IPS-11a (cell line): ENCODE measurements around the gene IL1A.

ENCODE experiments used
- H3K4me3 ChIP-seq: one replicate; pipeline ENCODE4 v1.5.1; 2013; ENCODE audit warnings: low read depth, low read length, control low read depth

The IL1A gene

GRCh38 chr2:112728029-112728362, 56.3 kb downstream of the IL1A start:
- H3K4me3 ChIP-seq, result no peak overlapping the region

DNA sequence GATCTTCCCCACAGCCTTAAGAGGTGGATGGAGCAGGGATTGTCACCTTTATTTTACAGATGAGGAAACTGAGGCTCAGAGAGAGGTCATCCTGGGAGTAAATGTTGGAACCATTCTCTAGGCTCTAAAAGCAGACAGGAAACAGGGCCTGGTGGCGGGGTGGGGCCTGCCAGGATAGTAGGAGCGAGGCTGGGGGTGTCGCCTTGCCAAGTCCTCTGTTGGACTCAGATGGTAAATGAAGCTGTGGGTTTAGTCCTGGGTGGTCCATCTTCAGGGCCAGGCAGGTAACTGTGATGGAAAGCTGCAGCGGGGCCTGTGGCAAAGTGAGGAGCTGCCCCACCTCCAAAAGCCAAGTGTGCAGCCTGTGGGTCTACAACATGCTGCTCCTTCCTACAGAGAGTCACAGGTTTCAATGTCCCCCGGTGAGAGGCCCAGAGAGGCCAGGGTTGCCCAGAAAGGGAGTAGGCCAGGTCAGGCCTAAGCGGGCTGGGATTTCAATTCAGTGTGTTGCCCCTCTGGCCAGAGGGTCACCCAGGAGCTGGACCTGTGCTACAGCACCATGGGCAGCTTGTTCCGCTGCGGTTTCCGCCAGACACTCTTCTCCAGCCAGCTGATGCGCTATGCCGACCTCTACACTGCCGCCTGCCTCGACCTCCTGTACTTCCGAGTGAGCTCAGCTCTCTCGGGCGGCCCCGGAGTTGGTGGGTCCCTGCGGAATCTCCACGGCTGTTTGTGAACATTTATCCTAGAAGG, 56.8 kb downstream of the IL1A start:
- H3K4me3 ChIP-seq, result no peak overlapping the region

- no peak overlapping the region for H3K4me3 ChIP-seq
These were observed 57.7 kb downstream of the IL1A start for GRCh38 chr2:112726487-112727190.

DNA sequence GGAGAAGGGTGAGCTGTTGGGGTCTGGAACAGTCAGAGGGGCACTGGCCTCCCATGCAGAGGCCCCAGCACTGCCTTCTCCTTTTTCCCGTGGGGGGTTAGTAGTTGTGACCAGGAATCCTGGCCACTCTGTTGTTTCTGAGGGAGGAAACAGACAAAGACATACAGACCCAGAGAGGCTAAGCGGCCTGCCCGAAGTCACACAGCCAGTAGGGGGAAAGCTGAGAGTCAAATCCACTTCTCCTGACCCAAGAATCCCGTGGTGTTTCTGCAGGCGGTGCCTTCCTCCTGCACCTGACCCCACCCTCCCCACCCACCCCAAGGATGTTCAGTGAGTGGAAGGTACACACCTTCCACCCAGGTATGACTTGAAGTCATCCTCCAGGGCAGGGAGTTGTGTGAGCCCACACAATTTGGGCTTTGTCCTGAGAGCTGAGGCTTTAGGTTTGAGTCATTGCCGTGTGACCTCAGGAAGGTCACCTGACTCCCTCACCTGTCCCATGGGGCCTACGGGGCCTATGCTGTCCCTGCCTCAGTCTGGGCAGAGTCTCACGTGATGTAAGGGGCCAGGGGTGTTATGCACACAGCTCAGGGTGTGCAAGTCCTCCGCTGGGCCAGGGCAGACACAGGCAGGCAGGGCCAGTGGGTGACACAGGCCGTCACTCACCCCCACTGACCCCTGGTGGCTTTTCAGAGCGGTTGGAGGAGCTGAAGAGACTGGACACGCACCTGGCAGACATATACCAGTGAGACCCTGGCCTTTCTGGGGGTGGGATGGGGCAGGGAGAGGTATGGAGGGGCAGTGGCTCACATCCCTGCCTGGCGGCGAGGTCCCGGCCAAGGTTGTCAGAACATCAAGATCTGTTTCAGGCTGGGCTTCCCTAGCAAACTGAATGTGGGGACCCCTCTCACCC, 58.5 kb downstream of the IL1A start:
- H3K4me3 ChIP-seq, result no peak overlapping the region

DNA sequence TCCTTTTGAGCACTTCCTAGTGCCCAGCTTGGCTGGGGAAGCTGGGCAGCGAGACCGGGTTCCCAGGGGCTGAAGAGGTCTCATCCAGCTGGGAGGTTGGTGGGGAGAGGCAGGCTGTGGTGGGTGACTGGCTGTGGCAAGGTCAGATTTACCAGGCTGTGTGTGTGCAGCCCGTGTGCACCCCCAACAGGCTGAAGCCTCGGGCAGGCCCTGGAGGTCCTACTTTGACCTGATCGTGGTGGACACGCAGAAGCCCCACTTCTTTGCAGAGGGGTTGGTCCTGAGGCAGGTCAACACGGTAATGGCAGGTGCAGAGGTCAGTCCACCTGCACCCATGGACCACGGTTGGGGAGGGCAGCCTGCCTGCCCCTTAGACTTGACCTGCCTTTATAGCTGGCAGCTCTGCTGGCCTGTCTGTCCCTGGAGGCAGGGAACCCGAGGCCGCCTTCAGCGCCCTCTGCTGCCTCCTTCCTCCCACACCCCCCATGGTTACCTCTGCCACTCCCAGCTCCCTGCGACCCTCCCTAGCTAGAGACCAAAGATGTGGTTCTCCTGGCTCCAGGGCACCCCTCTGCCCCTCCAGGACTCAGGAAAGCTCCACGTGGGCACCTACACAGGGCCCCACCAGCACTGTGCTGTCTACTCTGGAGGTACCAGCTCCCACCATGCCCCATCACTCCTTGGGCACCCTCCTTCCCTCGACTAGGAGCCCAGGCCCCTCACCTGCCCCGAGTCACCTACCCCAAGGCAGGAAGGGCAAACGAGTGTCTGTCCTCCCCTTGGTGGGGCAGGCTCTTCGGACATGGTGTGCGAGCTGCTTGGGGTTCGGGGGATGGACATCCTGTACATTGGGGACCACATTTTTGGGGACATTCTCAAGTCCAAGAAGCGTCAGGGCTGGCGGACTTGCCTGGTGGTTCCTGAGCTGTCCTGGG, 59.4 kb downstream of the IL1A start:
- no peak overlapping the region for H3K4me3 ChIP-seq

DNA sequence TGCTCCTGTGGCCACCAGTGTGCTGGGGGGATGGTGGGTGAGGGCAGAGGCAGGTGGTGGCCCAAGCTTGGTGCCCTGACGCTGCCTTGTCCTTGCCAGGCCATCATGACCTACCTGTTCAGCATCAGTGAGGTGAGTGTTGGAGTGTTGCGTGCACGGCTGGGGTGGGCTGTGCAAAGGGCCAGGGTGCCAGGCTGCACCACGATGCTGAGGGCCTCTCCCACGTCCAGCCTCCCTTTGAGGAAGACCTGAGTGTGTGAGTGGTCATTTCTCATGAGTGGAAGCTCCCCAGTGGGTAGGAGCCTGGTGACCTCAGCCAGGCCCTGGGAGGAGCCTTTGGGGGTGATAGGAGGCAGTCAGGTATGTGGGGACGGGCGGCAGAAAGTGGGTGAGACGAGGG, 60.3 kb downstream of the IL1A start:
- H3K4me3 ChIP-seq, result no peak overlapping the region
